ENCODE measurements around the gene KCNJ14.

- TF ChIP-seq POLR2A (IDR thresholded peaks at IDR 0.05): no peak
- TF ChIP-seq, protein P1, sequence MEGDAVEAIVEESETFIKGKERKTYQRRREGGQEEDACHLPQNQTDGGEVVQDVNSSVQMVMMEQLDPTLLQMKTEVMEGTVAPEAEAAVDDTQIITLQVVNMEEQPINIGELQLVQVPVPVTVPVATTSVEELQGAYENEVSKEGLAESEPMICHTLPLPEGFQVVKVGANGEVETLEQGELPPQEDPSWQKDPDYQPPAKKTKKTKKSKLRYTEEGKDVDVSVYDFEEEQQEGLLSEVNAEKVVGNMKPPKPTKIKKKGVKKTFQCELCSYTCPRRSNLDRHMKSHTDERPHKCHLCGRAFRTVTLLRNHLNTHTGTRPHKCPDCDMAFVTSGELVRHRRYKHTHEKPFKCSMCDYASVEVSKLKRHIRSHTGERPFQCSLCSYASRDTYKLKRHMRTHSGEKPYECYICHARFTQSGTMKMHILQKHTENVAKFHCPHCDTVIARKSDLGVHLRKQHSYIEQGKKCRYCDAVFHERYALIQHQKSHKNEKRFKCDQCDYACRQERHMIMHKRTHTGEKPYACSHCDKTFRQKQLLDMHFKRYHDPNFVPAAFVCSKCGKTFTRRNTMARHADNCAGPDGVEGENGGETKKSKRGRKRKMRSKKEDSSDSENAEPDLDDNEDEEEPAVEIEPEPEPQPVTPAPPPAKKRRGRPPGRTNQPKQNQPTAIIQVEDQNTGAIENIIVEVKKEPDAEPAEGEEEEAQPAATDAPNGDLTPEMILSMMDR (IDR thresholded peaks at IDR 0.05): peak; percentile 41 to 92 (median 91)
- TF ChIP-seq POLR2AphosphoS5 (IDR thresholded peaks at IDR 0.05): no peak
Observed at GRCh38 chr19:48489608-48490216, 34.3 kb downstream of the KCNJ14 start.
